C4-2B (cell line): ENCODE measurements around the gene SLC2A8.
A peak's percentile ranks its signal among the peaks of the same experiment; 100 is the strongest.

Experiments
- H3K27ac ChIP-seq: fragments of 450-650 bp; 2 replicates; pipeline ENCODE4 v1.5.1; 2017
- CTCF ChIP-seq: fragments of 450-650 bp; conservative IDR thresholded peaks from 2 replicates; pipeline ENCODE4 v1.5.1; 2017; ENCODE audit warnings: mild to moderate bottlenecking
- ZFX ChIP-seq: fragments of 450-650 bp; IDR thresholded peaks from 2 replicates; pipeline ENCODE4 v1.6.1; 2017

Gene SLC2A8

GRCh38 chr9:127438394-127438793 is 41.4 kb downstream of the SLC2A8 start:
- H3K27ac ChIP-seq, result no peak overlapping the region
- TF ChIP-seq ZFX (no peak), CTCF (no peak)

DNA sequence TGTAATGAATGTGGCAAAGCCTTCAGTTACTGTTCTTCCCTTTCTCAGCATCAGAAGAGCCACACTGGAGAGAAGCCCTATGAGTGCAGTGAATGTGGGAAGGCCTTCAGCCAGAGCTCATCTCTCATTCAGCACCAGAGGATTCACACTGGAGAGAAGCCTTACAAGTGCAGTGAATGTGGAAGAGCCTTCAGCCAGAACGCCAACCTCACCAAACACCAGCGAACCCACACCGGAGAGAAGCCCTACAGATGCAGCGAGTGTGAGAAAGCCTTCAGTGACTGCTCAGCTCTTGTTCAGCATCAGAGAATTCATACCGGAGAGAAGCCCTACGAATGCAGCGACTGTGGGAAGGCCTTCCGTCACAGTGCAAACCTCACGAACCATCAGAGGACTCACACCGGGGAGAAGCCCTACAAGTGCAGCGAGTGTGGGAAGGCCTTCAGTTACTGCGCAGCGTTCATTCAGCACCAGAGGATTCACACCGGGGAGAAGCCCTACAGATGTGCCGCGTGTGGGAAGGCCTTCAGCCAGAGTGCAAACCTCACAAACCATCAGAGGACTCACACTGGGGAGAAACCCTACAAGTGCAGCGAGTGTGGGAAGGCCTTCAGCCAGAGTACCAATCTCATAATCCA is 47.4 kb downstream of the SLC2A8 start:
- peak overlapping the region; percentile 5; the same call in 1 of the 2 replicates for H3K27ac ChIP-seq
- no peak for TF ChIP-seq ZFX
- no peak for TF ChIP-seq CTCF

DNA sequence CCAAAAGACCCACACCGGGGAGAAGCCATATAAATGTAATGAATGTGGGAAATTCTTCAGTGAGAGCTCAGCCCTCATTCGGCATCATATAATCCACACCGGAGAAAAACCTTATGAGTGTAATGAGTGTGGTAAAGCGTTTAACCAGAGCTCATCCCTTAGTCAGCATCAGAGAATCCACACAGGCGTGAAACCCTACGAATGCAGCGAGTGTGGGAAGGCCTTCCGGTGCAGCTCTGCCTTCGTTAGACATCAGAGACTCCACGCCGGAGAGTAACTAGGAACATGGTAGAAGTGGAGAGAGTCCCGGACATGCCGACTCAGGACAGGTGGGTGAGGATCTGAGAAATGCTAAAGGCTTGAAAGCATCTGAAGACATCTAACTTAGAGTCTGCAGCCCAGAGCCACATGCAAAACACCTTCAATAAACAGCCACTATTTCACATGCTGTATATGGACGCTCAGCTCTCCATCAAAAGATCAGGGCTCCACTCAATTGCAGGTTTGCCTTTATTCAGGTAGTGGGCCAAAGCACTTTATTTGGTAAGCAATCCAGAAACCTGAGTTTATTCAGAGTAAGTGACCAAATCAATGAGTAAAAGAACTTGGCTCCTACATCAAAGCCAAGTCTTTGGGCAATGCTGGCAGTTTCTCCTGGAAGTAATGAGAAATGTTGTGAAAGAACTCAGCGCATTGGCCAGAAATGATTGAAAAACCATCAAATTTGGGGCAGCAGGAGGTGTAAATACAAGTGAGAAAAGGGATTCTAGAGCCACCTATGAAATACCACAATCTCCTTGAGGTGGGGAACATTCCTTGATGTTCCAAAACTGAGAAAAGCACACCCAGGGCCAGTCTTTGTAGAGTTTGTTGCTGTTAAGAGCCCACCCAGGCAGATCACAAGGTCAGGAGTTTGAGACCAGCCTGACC is 48.2 kb downstream of the SLC2A8 start:
- H3K27ac ChIP-seq, result no peak overlapping the region; the same call in none of the 2 replicates
- no peak for TF ChIP-seq ZFX
- TF ChIP-seq CTCF, result no peak

DNA sequence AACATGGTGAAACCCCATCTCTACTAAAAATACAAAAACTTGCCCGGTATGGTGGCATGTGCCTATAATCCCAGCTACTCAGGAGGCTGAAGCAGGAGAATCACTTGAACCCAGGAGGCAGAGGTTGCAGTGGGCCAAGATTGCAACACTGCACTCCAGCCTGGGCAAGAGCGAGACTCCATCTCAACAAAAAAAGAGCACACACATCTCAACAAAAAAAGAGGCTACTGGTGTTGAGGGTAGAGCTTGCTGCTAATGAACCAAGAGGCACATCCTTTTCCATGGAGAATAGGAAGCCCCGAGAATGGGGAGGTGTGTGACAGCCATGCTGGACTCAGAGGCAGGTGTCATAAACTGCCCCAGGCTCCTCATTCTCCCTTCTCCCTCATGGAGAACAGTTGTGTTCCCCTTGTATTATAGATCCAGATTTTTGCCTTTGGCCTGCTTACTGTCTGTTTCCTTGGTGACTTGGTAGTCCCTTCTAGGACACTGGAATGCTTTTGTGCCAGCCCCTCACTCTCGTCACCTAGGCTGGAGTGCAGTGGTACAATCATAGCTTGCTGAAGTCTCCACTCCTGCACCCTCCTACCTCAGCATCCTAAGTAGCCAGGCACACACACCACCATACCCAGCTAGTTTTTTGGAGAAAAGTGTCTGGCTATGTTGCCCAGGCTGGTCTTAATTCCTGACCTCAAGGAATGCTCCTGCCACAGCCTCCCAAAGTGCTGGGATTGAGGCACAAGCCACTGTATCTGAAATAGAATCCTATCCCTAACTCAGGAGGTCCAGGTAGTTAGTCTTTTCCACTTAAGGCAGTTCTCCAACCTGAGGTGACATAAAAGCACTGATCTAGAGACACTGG is 49.1 kb downstream of the SLC2A8 start:
- TF ChIP-seq ZFX (no peak), CTCF (no peak)
- H3K27ac ChIP-seq, result no peak overlapping the region; the same call in 1 of the 2 replicates

GRCh38 chr9:127446713-127447415 is 49.9 kb downstream of the SLC2A8 start:
- TF ChIP-seq ZFX (no peak), CTCF (no peak)
- peak overlapping the region; percentile 11 for H3K27ac ChIP-seq

GRCh38 chr9:127447416-127448111 is 50.6 kb downstream of the SLC2A8 start:
- no peak for TF ChIP-seq CTCF
- no peak for TF ChIP-seq ZFX
- H3K27ac ChIP-seq, result peak overlapping the region; percentile 11
